Chondrocyte (in vitro differentiated cells): ENCODE data around the gene EIF3CL. TPM values are rescaled to one million over a fixed set of nuclear protein-coding genes. Genes with fewer than 3 reads are reported as not detected.
"Not testable (repeated sequence)": the region's sequence is repeated elsewhere in the genome, so short reads cannot be mapped to it uniquely, and the experiment has no call there.

Experiments used
- DNase-seq: peaks from one replicate; pipeline ENCODE4 v3.0.0; 2021; ENCODE audit warnings: mixed read lengths, low spot score
- H3K27ac Mint-ChIP-seq: one replicate; pipeline ENCODE4 v1.8.0; 2021; ENCODE audit warnings: mild to moderate bottlenecking, moderate library complexity, mixed read lengths; ENCODE audit not compliant: unreplicated experiment
- H3K27me3 Mint-ChIP-seq: 2 replicates; pipeline ENCODE4 v1.8.0; 2021; ENCODE audit warnings: low read depth, mixed read lengths
- H3K36me3 Mint-ChIP-seq: 2 replicates; pipeline ENCODE4 v1.8.0; 2021; ENCODE audit warnings: low read depth, mixed read lengths
- H3K4me1 Mint-ChIP-seq: 2 replicates; pipeline ENCODE4 v1.8.0; 2021; ENCODE audit warnings: low read depth, mild to moderate bottlenecking, mixed read lengths
- H3K4me3 Mint-ChIP-seq: one replicate; pipeline ENCODE4 v1.8.0; 2021; ENCODE audit warnings: mild to moderate bottlenecking, moderate library complexity, mixed read lengths; ENCODE audit not compliant: unreplicated experiment
- H3K9me3 Mint-ChIP-seq: 2 replicates; pipeline ENCODE4 v1.8.0; 2021; ENCODE audit warnings: low read depth, mixed read lengths
- total RNA-seq: library from RNA; stranded (reverse); gene quantifications from 3 replicates; pipeline ENCODE4 v1.2.1, GENCODE V29; 2021
- TF ChIP-seq, protein P1 (sequence below): fragments of 200-600 bp; sonication (generic); IDR thresholded peaks from 2 replicates; pipeline ENCODE4 v1.5.0; 2021; ENCODE audit warnings: antibody characterized with exemption, mild to moderate bottlenecking, moderate library complexity

The EIF3CL gene
- total RNA-seq, 1 donor from 2014 or later = 102 TPM

- H3K9me3 Mint-ChIP-seq, H3K4me1 Mint-ChIP-seq, H3K27me3 Mint-ChIP-seq, H3K4me3 Mint-ChIP-seq, DNase-seq, H3K36me3 Mint-ChIP-seq, H3K27ac Mint-ChIP-seq: not testable (repeated sequence)
Observed at GRCh38 chr16:28382177-28382867, 21.3 kb downstream of the EIF3CL start.

- H3K4me3 Mint-ChIP-seq, H3K27ac Mint-ChIP-seq, H3K4me1 Mint-ChIP-seq, H3K36me3 Mint-ChIP-seq, H3K9me3 Mint-ChIP-seq, DNase-seq, H3K27me3 Mint-ChIP-seq: not testable (repeated sequence)
Observed at GRCh38 chr16:28377822-28378221, 25.8 kb downstream of the EIF3CL start.

GRCh38 chr16:28377108-28377625, 26.5 kb downstream of the EIF3CL start:
- H3K27me3 Mint-ChIP-seq, H3K4me3 Mint-ChIP-seq, H3K4me1 Mint-ChIP-seq, H3K27ac Mint-ChIP-seq, H3K36me3 Mint-ChIP-seq, DNase-seq, H3K9me3 Mint-ChIP-seq: not testable (repeated sequence)

GRCh38 chr16:28375115-28375514, 28.5 kb downstream of the EIF3CL start:
- TF ChIP-seq, protein P1, sequence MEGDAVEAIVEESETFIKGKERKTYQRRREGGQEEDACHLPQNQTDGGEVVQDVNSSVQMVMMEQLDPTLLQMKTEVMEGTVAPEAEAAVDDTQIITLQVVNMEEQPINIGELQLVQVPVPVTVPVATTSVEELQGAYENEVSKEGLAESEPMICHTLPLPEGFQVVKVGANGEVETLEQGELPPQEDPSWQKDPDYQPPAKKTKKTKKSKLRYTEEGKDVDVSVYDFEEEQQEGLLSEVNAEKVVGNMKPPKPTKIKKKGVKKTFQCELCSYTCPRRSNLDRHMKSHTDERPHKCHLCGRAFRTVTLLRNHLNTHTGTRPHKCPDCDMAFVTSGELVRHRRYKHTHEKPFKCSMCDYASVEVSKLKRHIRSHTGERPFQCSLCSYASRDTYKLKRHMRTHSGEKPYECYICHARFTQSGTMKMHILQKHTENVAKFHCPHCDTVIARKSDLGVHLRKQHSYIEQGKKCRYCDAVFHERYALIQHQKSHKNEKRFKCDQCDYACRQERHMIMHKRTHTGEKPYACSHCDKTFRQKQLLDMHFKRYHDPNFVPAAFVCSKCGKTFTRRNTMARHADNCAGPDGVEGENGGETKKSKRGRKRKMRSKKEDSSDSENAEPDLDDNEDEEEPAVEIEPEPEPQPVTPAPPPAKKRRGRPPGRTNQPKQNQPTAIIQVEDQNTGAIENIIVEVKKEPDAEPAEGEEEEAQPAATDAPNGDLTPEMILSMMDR = peak; percentile 21
- not testable (repeated sequence) for DNase-seq, H3K9me3 Mint-ChIP-seq, H3K4me1 Mint-ChIP-seq, H3K27me3 Mint-ChIP-seq, H3K4me3 Mint-ChIP-seq, H3K27ac Mint-ChIP-seq, H3K36me3 Mint-ChIP-seq

DNA sequence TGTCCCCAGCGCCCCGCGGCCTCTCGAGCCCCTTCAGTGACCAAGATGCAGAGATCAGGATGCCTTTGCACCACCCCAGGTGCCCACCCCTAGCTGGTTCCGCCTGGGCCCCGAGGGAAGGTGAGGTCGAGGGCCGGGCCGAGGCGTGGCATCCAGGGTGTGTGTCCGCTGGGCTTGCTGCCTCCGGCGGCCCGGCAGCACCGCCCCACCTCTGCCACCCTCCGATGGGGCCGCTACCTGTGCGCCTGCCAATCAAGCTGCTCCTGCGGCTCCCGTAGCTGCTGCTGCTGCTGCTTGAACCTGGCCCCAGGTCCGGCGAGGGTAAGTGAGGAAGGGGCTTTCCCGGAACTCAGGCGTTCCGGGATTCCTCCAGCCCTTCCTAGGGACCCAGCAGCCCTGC, 29.4 kb downstream of the EIF3CL start:
- not testable (repeated sequence) for DNase-seq, H3K9me3 Mint-ChIP-seq, H3K36me3 Mint-ChIP-seq, H3K4me1 Mint-ChIP-seq, H3K4me3 Mint-ChIP-seq, H3K27me3 Mint-ChIP-seq, H3K27ac Mint-ChIP-seq

DNA sequence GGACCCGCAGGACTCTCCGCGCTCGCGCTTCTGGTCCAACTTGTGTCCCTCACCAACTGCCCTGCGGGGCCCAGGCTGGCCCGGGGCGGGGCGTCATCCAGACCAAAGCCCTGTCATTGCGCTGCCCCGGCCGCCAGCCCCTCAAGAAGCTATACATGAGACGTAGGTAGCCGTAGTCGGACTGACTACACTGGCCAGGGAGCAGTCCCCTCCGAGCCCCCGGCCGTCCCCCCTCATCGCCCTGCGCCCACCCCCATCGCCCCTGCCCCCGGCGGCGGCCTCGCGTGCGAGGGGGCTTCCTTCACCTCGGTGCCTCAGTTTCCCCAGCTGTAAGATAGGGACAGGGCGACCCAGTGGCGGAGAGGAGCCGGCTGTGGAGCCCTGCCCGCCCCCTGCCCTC, 35.7 kb downstream of the EIF3CL start:
- not testable (repeated sequence) for H3K27me3 Mint-ChIP-seq, H3K4me1 Mint-ChIP-seq, H3K4me3 Mint-ChIP-seq, H3K9me3 Mint-ChIP-seq, H3K36me3 Mint-ChIP-seq, H3K27ac Mint-ChIP-seq
- DNase-seq = peak; percentile 78

GRCh38 chr16:28364268-28365173, 39.1 kb downstream of the EIF3CL start:
- H3K9me3 Mint-ChIP-seq, H3K27ac Mint-ChIP-seq, H3K36me3 Mint-ChIP-seq, H3K4me1 Mint-ChIP-seq, DNase-seq, H3K27me3 Mint-ChIP-seq, H3K4me3 Mint-ChIP-seq: not testable (repeated sequence)
- TF ChIP-seq, protein P1 = peak; percentile 46

DNA sequence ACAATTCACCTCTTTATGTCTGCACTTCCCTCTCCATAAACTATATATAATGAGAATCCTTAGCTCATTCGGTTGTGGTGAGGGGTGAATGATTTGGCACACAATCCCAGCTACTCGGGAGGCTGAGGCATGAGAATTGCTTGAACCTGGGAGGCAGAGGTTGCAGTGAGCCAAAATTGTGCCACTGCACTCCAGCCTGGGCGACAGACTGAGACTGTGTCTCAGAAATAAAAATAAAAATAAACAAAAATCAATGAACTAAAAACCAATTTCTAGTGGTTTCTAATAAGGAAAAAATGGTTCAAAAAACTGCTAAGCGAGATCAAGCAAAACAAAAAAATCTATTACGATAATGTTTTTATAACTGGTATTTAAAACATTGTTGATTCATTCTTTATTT, 40.2 kb downstream of the EIF3CL start, which contains the start of gene NPIPB6:
NPIPB6 (minus strand) TSS at position 101 of the 400 bp plus-strand sequence. CDS start 686 bp downstream, outside the sequence.
- H3K27me3 Mint-ChIP-seq, H3K36me3 Mint-ChIP-seq, H3K9me3 Mint-ChIP-seq, H3K4me1 Mint-ChIP-seq, H3K4me3 Mint-ChIP-seq, H3K27ac Mint-ChIP-seq, DNase-seq: not testable (repeated sequence)

DNA sequence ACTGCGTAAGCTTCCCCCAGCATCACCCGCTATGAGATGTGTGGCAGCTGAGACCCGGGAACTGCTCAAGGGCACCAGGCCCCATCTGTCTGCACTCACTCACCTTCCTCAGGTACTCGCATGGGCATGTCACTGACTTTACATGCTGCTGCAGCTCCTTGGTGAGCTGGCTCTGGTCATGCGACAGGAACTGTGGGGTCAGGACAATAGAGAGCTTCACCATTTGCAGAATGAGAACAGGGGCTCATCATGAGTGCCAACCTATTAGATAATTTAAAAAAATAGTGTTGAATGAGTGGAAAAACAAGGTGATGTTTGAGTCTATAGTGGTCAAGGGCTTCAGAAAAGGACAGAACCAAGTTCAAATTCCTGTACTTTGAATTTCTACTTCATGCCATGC, 41.0 kb downstream of the EIF3CL start:
- H3K36me3 Mint-ChIP-seq, DNase-seq, H3K27me3 Mint-ChIP-seq, H3K4me3 Mint-ChIP-seq, H3K4me1 Mint-ChIP-seq, H3K27ac Mint-ChIP-seq, H3K9me3 Mint-ChIP-seq: not testable (repeated sequence)

- H3K36me3 Mint-ChIP-seq, H3K4me3 Mint-ChIP-seq, H3K27me3 Mint-ChIP-seq, DNase-seq, H3K9me3 Mint-ChIP-seq, H3K27ac Mint-ChIP-seq, H3K4me1 Mint-ChIP-seq: not testable (repeated sequence)
Observed at GRCh38 chr16:28338230-28338629, 65.4 kb downstream of the EIF3CL start.
